PC-3 (cell line): ENCODE results near the gene TXLNG. TPM values are rescaled to one million over a fixed set of nuclear protein-coding genes. Genes with fewer than 3 reads are reported as not detected.

Source experiments
- ATAC-seq: fragments of 200-7000 bp; cut with Tn5 transposase; 2 replicates; pipeline ENCODE4 v1.9.1; 2020; ENCODE audit warnings: mild to moderate bottlenecking, moderate library complexity
- BruUV-seq: library from RNA; stranded (reverse); fragments of 400-500 nt; replicated peaks from 2 replicates; lab custom pipeline; 2021; lab: Mats Ljungman, UMichigan
- CTCF ChIA-PET: fragments of 300-600 bp; sonication (Branson Sonifier 250); formaldehyde crosslinking; loops from one replicate; lab custom pipeline; 2022; ENCODE audit warnings: antibody characterized with exemption; lab: Charles Lee
- POLR2A ChIA-PET: fragments of 300-600 bp; sonication (Branson Sonifier 250); formaldehyde crosslinking; loops from one replicate; lab custom pipeline; 2022; ENCODE audit warnings: antibody characterized with exemption; ENCODE audit not compliant: unreplicated experiment; lab: Charles Lee
- DNase-seq: peaks from one replicate; pipeline ENCODE4 v3.0.0-alpha.2; 2015
- H2AFZ ChIP-seq: fragments of 300-600 bp; sonication (generic); 2 replicates; pipeline ENCODE4 v1.6.0; 2016; ENCODE audit warnings: antibody characterized with exemption, low read length
- H3F3A ChIP-seq: fragments of 300-600 bp; sonication (generic); one replicate; pipeline ENCODE4 v1.6.0; 2017; ENCODE audit warnings: antibody characterized with exemption, low read length, control low read depth, mild to moderate bottlenecking; ENCODE audit not compliant: unreplicated experiment
- H3K27ac ChIP-seq: fragments of 300-600 bp; sonication (generic); 2 replicates; pipeline ENCODE4 v1.5.1; 2016; ENCODE audit warnings: mild to moderate bottlenecking, low read length
- H3K27me3 ChIP-seq: fragments of 300-600 bp; sonication (generic); 2 replicates; pipeline ENCODE4 v1.6.1; 2016; ENCODE audit warnings: low read length, mixed read lengths
- H3K36me3 ChIP-seq: fragments of 300-600 bp; sonication (generic); 2 replicates; pipeline ENCODE4 v1.6.1; 2016; ENCODE audit warnings: low read depth, mixed run types, low read length, mixed read lengths
- H3K4me1 ChIP-seq: fragments of 300-600 bp; sonication (generic); 2 replicates; pipeline ENCODE4 v1.5.1; 2016; ENCODE audit warnings: low read length; ENCODE audit not compliant: insufficient read depth
- H3K4me2 ChIP-seq: fragments of 300-600 bp; sonication (generic); 2 replicates; pipeline ENCODE4 v1.6.0; 2016; ENCODE audit warnings: low read length
- H3K4me3 ChIP-seq: fragments of 300-600 bp; sonication (generic); 2 replicates; pipeline ENCODE4 v1.5.1; 2016; ENCODE audit warnings: mild to moderate bottlenecking, low read length, mixed read lengths
- H3K79me2 ChIP-seq: fragments of 300-600 bp; sonication (generic); 2 replicates; pipeline ENCODE4 v1.6.1; 2017; ENCODE audit warnings: low read length, mixed read lengths
- H3K9ac ChIP-seq: fragments of 300-600 bp; sonication (generic); 2 replicates; pipeline ENCODE4 v1.6.0; 2016; ENCODE audit warnings: mild to moderate bottlenecking, low read length
- H3K9me2 ChIP-seq: fragments of 300-600 bp; sonication (generic); replicated peaks from 2 replicates; pipeline ENCODE4 v1.6.1; 2016; ENCODE audit warnings: mixed run types, low read length, mixed read lengths
- H3K9me3 ChIP-seq: fragments of 300-600 bp; sonication (generic); 2 replicates; pipeline ENCODE4 v1.6.1; 2016; ENCODE audit warnings: low read length, mixed read lengths
- H4K20me1 ChIP-seq: fragments of 300-600 bp; sonication (generic); 2 replicates; pipeline ENCODE4 v1.6.1; 2016; ENCODE audit warnings: low read length, mixed read lengths
- EZH2 ChIP-seq: fragments of 300-600 bp; sonication (generic); IDR thresholded peaks from one replicate; pipeline ENCODE4 v1.6.1; 2017; ENCODE audit warnings: antibody characterized with exemption, mild to moderate bottlenecking, low read length; ENCODE audit not compliant: unreplicated experiment
- EZH2phosphoT487 ChIP-seq: fragments of 300-600 bp; sonication (generic); IDR thresholded peaks from 2 replicates; pipeline ENCODE4 v1.6.1; 2018; ENCODE audit warnings: mild to moderate bottlenecking, antibody characterized with exemption, low read length, borderline replicate concordance
- intact Hi-C: fragments of 100-400 bp; cut with micrococcal nuclease; formaldehyde crosslinking; loops from 2 replicates; pipeline ENCODE4 v1.9.0; 2023
- total RNA-seq: library from RNA; depleted of rRNA; stranded (reverse); fragments of >200 nt; gene quantifications from 2 replicates; pipeline ENCODE4 v1.2.3, GENCODE V29; 2014; rRNA removed
- TF ChIP-seq, protein P1 (sequence below): fragments of 300-600 bp; sonication (generic); conservative IDR thresholded peaks from 2 replicates; pipeline ENCODE4 v1.5.1; 2017; ENCODE audit warnings: antibody characterized with exemption, low read depth, mild to moderate bottlenecking, low read length

Gene TXLNG
- total RNA-seq, 1 experiment from 2014 or later = 17.1 TPM

DNA sequence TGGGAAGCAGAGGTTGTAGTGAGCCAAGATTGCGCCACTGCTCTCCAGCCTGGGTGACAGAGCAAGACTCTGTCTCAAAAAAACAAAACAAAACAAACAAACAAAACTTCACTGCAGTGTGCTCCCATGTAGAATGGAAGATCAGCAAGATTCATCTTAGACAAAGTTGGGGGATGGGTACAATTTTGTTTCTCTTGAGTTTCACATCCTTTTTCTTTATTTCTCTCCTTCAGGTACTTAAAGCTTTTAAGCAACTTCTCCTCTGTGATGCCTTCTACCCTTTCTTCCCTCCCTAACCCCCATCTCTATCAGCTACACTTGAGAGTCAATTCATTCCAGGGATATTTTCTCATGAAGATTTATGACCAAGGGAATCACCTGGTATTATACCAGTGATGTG lies 99.4 kb downstream of the TXLNG start:
- Histone ChIP-seq H2AFZ (no peak overlapping the region), H4K20me1 (no peaks in the 10 kb centered on the region), H3K27ac (no peak overlapping the region), H3K9me2 (no peaks in the 10 kb centered on the region), H3K9me3 (no peaks in the 10 kb centered on the region), H3K9ac (no peak overlapping the region), H3K4me2 (no peak overlapping the region), H3K27me3 (no peaks in the 10 kb centered on the region), H3K4me1 (peaks cover 3% of the 10 kb centered on the region; the same call in 1 of the 2 replicates), H3F3A (no peaks in the 10 kb centered on the region), H3K36me3 (no peaks in the 10 kb centered on the region), H3K79me2 (no peaks in the 10 kb centered on the region), H3K4me3 (no peak overlapping the region)
- intact Hi-C loops = no loop called here
- DNase-seq = no peak
- CTCF ChIA-PET = interaction anchor here (0.7 to 1.5 kb wide), 2 partner anchors 155 to 161 kb away, joined by 3 to 9 read pairs; no protein-coding TSS in a partner anchor
- ATAC-seq = no peak
- BruUV-seq = no TSS peak
- TF ChIP-seq EZH2 = no peak
- POLR2A ChIA-PET = no interaction called here

DNA sequence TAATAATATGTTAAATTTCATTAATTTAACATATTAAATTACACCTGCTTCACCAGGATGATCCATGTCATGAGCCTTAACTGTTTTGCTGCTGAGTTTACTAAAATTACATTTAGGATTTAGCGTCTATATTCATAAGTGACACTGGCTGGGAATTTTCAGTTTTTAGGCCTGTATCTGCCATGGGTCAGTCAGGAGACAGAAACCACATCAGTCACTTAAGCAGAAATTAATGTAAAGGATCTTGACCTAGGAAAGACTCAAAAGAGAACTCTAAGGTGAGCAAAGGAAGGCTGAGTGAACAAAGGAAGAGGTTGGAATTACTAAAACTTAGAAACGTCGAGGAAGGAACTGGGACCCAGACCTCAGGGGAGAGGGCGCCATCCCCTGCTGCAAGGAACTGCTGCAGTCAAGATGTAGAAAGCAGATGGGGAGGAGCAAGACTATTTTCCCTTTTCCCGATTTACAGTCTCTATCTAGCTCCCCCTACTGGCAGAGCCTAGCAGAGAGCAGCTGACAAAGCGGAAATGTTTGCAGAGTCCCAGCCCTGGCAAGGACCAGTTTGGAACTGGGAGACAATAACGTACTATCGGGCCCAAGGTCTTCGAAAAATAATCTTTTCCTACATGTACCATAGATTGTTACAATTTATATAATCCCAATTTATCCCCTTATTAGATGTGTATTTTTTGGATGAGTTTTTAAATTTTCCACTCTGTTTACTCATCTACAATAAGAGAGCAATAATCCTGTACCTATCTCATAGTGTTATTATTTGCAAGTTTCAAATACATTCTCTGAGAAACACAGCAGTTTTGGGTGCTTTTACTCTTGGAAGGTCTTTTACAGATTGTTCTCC lies 106.5 kb downstream of the TXLNG start:
- CTCF ChIA-PET = interaction anchor here (1.0 to 1.8 kb wide), 3 partner anchors 10 to 154 kb away, joined by 4 to 11 read pairs (median 7); no protein-coding TSS in a partner anchor
- no peak for TF ChIP-seq EZH2phosphoT487
- TF ChIP-seq, protein P1, sequence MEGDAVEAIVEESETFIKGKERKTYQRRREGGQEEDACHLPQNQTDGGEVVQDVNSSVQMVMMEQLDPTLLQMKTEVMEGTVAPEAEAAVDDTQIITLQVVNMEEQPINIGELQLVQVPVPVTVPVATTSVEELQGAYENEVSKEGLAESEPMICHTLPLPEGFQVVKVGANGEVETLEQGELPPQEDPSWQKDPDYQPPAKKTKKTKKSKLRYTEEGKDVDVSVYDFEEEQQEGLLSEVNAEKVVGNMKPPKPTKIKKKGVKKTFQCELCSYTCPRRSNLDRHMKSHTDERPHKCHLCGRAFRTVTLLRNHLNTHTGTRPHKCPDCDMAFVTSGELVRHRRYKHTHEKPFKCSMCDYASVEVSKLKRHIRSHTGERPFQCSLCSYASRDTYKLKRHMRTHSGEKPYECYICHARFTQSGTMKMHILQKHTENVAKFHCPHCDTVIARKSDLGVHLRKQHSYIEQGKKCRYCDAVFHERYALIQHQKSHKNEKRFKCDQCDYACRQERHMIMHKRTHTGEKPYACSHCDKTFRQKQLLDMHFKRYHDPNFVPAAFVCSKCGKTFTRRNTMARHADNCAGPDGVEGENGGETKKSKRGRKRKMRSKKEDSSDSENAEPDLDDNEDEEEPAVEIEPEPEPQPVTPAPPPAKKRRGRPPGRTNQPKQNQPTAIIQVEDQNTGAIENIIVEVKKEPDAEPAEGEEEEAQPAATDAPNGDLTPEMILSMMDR = peak; percentile 91
- no peak for TF ChIP-seq EZH2
- intact Hi-C loops = loop anchor here (1.0 kb wide), 1 partner anchor 66 kb away; no protein-coding TSS in a partner anchor
- H3K9me3 ChIP-seq = no peaks in the 10 kb centered on the region
- peak overlapping the region; percentile 63; the same call in 1 of the 2 replicates for H3K4me2 ChIP-seq
- H3K4me3 ChIP-seq = peak overlapping the region; percentile 30; the same call in 1 of the 2 replicates
- H3K9me2 ChIP-seq = no peaks in the 10 kb centered on the region
- peak overlapping the region; percentile 90 for H2AFZ ChIP-seq
- H3K4me1 ChIP-seq = no peaks in the 10 kb centered on the region
- H3K27me3 ChIP-seq = no peaks in the 10 kb centered on the region
- H4K20me1 ChIP-seq = no peaks in the 10 kb centered on the region
- ATAC-seq = peak; percentile 91
- H3K9ac ChIP-seq = no peak overlapping the region
- H3F3A ChIP-seq = no peaks in the 10 kb centered on the region
- no peak overlapping the region for H3K27ac ChIP-seq
- POLR2A ChIA-PET = no interaction called here
- no peaks in the 10 kb centered on the region for H3K36me3 ChIP-seq
- no peaks in the 10 kb centered on the region for H3K79me2 ChIP-seq
- DNase-seq = peak; percentile 85
- BruUV-seq = no TSS peak

Other genes starting within 250 kb of the TXLNG start
- gene S100G, start 136.3 kb upstream of the TXLNG start, total RNA-seq = not detected in 2 replicates
- 16.1 and 25.0 TPM in 2 replicates for gene CTPS2, start 73.8 kb upstream of the TXLNG start, total RNA-seq
- 51.9 and 55.3 TPM in 2 replicates for gene SYAP1, start 66.9 kb upstream of the TXLNG start, total RNA-seq
- 153 and 155 TPM in 2 replicates for gene RBBP7, start 83.9 kb downstream of the TXLNG start, total RNA-seq
- gene REPS2, start 160.2 kb downstream of the TXLNG start, total RNA-seq = 2.6 and 6.3 TPM in 2 replicates